H1 (cell line): ENCODE measurements around the gene HMCN1. TPM values are rescaled to one million over a fixed set of nuclear protein-coding genes. Genes with fewer than 3 reads are reported as not detected.

Source experiments
- BRCA1 ChIP-seq: IDR thresholded peaks from 2 replicates; pipeline ENCODE4 v1.6.1; 2012; ENCODE audit warnings: low read depth, low read length, improper control_type of control experiment
- POU5F1 ChIP-seq: IDR thresholded peaks from 2 replicates; pipeline ENCODE4 v1.6.1; 2011; ENCODE audit warnings: low read depth, mild to moderate bottlenecking, low read length, moderate library complexity
- SIN3A ChIP-seq, 2 experiments: IDR thresholded peaks in 1 of 2; conservative IDR thresholded peaks in 1 of 2; 2 replicates each; pipeline ENCODE4 v1.6.1; 2011 to 2012; ENCODE audit warnings: low read length in 2 of 2, improper control_type of control experiment in 1 of 2, low read depth in 1 of 2, mild to moderate bottlenecking in 1 of 2
- polyA plus RNA-seq, 7 experiments: library from polyadenylated mRNA; depleted of rRNA in 3 of 7; stranded (reverse) in 5 of 7; unstranded in 2 of 7; fragments of >200 nt in 5 of 7; fragments of 200-250 nt in 2 of 7; gene quantifications; 1 replicate in 5 of 7; 2 replicates in 1 of 7; 4 replicates in 1 of 7; pipeline versions ENCODE4 v1.2.1 to v1.2.3, GENCODE V29; 2011 to 2013; ENCODE audit warnings: missing spikeins in 2 of 7, mixed read lengths in 2 of 7
- total RNA-seq: library from RNA; stranded (reverse); fragmentation: NEBNext Ultra II Directional; extraction: Animal tissue kit (Norgen Biotek cat#: 25700); gene quantifications from 2 replicates; pipeline ENCODE4 v1.2.1, GENCODE V29; 2021

The HMCN1 gene
- total and polyA plus RNA-seq, 2 of the 8 experiments (the other 6 are each of a cell fraction or from before 2014, with no cell fraction given) = 13.8 to 14.6 TPM

GRCh38 chr1:185804206-185804605 is 70.0 kb downstream of the HMCN1 start (continued):
- TF ChIP-seq SIN3A (conservative IDR thresholded peaks at IDR 0.05 in 1 of 2, IDR thresholded peaks at IDR 0.05 in 1 of 2; ENCODE audit: low read depth in 1 of 2, low read length in 2 of 2) (no peak), POU5F1 (no peak), BRCA1 (no peak)
- TF ChIP-seq, all 59 proteins: peak for 0
